NT2/D1 (cell line): Measurements from ENCODE around the gene DYNC1LI2.

Experiments
- DNase-seq: peaks from one replicate; pipeline ENCODE4 v3.0.0-alpha.2; 2011; ENCODE audit warnings: low read depth, low spot score
- H3K27me3 ChIP-seq: 2 replicates; pipeline ENCODE4 v1.6.0; 2011; ENCODE audit warnings: mild to moderate bottlenecking; ENCODE audit not compliant: insufficient read length, insufficient read depth
- H3K36me3 ChIP-seq: 2 replicates; pipeline ENCODE4 v1.6.1; 2011; ENCODE audit warnings: mild to moderate bottlenecking, low read length, mixed read lengths; ENCODE audit not compliant: insufficient read depth, insufficient read length
- H3K4me1 ChIP-seq: 2 replicates; pipeline ENCODE4 v1.5.1; 2011; ENCODE audit not compliant: insufficient read depth, insufficient read length
- H3K4me3 ChIP-seq: 2 replicates; pipeline ENCODE4 v1.5.1; 2011; ENCODE audit warnings: low read depth; ENCODE audit not compliant: insufficient read length
- H3K9ac ChIP-seq: 2 replicates; pipeline ENCODE4 v1.6.0; 2011; ENCODE audit warnings: low read depth; ENCODE audit not compliant: insufficient read length
- H3K9me3 ChIP-seq: 2 replicates; pipeline ENCODE4 v1.5.1; 2011; ENCODE audit warnings: mild to moderate bottlenecking, low read length; ENCODE audit not compliant: insufficient read depth
- SUZ12 ChIP-seq: IDR thresholded peaks from 2 replicates; pipeline ENCODE4 v1.6.1; 2011; ENCODE audit not compliant: insufficient read length, insufficient read depth; ENCODE audit errors: extremely low read depth
- YY1 ChIP-seq: IDR thresholded peaks from 2 replicates; pipeline ENCODE4 v1.6.1; 2011; ENCODE audit not compliant: insufficient read length, insufficient read depth
- ZNF274 ChIP-seq: IDR thresholded peaks from 2 replicates; pipeline ENCODE4 v1.6.1; 2011; ENCODE audit warnings: mild to moderate bottlenecking, low read depth, low read length

Gene DYNC1LI2

GRCh38 chr16:66750279-66751052, 943 bp downstream of the DYNC1LI2 start:
- Histone ChIP-seq H3K4me1 (peaks cover 8% of the 10 kb centered on the region), H3K9ac (peak overlapping the region; percentile 97), H3K36me3 (peaks cover 53% of the 10 kb centered on the region), H3K4me3 (peak overlapping the region; percentile 97), H3K27me3 (peaks cover 16% of the 10 kb centered on the region), H3K9me3 (no peaks in the 10 kb centered on the region)
- no peak for DNase-seq
- TF ChIP-seq ZNF274 (no peak), YY1 (no peak), SUZ12 (no peak)

GRCh38 chr16:66746682-66747081, 4.7 kb downstream of the DYNC1LI2 start:
- DNase-seq, result no peak
- H3K36me3 ChIP-seq, result peaks cover 90% of the 10 kb centered on the region

GRCh38 chr16:66746048-66746447, 5.4 kb downstream of the DYNC1LI2 start:
- Histone ChIP-seq H3K4me1 (peaks cover 8% of the 10 kb centered on the region), H3K9ac (no peak overlapping the region), H3K4me3 (no peak overlapping the region), H3K36me3 (peaks cover 95% of the 10 kb centered on the region), H3K27me3 (no peaks in the 10 kb centered on the region), H3K9me3 (no peaks in the 10 kb centered on the region)
- TF ChIP-seq YY1 (no peak), ZNF274 (no peak), SUZ12 (no peak)
- no peak for DNase-seq

More at GRCh38 chr16:66746682-66747081, 4.7 kb downstream of the DYNC1LI2 start:
- no peak for TF ChIP-seq SUZ12
- TF ChIP-seq ZNF274, result no peak
- TF ChIP-seq YY1, result no peak
- peaks cover 8% of the 10 kb centered on the region for H3K4me1 ChIP-seq
- H3K9me3 ChIP-seq, result no peaks in the 10 kb centered on the region
- H3K27me3 ChIP-seq, result peaks cover under 1% of the 10 kb centered on the region
- H3K4me3 ChIP-seq, result no peak overlapping the region
- no peak overlapping the region for H3K9ac ChIP-seq

GRCh38 chr16:66741950-66742808, 9.2 kb downstream of the DYNC1LI2 start:
- no peak for DNase-seq
- Histone ChIP-seq H3K4me1 (no peaks in the 10 kb centered on the region), H3K4me3 (no peak overlapping the region), H3K36me3 (peaks cover 96% of the 10 kb centered on the region), H3K9ac (no peak overlapping the region), H3K27me3 (no peaks in the 10 kb centered on the region), H3K9me3 (no peaks in the 10 kb centered on the region)
- TF ChIP-seq ZNF274, result no peak
- TF ChIP-seq SUZ12, result no peak

- no peak overlapping the region for H3K4me3 ChIP-seq
- H3K9ac ChIP-seq, result no peak overlapping the region
- H3K36me3 ChIP-seq, result peaks cover 97% of the 10 kb centered on the region
- no peaks in the 10 kb centered on the region for H3K9me3 ChIP-seq
- H3K27me3 ChIP-seq, result no peaks in the 10 kb centered on the region
- TF ChIP-seq ZNF274 (no peak), YY1 (no peak), SUZ12 (no peak)
- no peaks in the 10 kb centered on the region for H3K4me1 ChIP-seq
- no peak for DNase-seq
These were observed 10.1 kb downstream of the DYNC1LI2 start for GRCh38 chr16:66741169-66741900.

- DNase-seq, result no peak
- Histone ChIP-seq H3K27me3 (no peaks in the 10 kb centered on the region), H3K4me1 (no peaks in the 10 kb centered on the region), H3K36me3 (peaks cover 97% of the 10 kb centered on the region), H3K9ac (no peak overlapping the region), H3K4me3 (no peak overlapping the region), H3K9me3 (no peaks in the 10 kb centered on the region)
- TF ChIP-seq ZNF274, result no peak
- TF ChIP-seq YY1, result no peak
- no peak for TF ChIP-seq SUZ12
These were observed 10.9 kb downstream of the DYNC1LI2 start for GRCh38 chr16:66740533-66740932.

- peaks cover 97% of the 10 kb centered on the region for H3K36me3 ChIP-seq
These were observed 11.4 kb downstream of the DYNC1LI2 start for GRCh38 chr16:66740010-66740409.

More at GRCh38 chr16:66740010-66740409, 11.4 kb downstream of the DYNC1LI2 start:
- no peak overlapping the region for H3K9ac ChIP-seq
- H3K27me3 ChIP-seq, result no peaks in the 10 kb centered on the region
- H3K9me3 ChIP-seq, result no peaks in the 10 kb centered on the region
- no peak overlapping the region for H3K4me3 ChIP-seq
- TF ChIP-seq YY1 (no peak), ZNF274 (no peak), SUZ12 (no peak)
- no peaks in the 10 kb centered on the region for H3K4me1 ChIP-seq
- DNase-seq, result no peak
